Activated B cell treated with CpG ODN at 0.5 μM for 24 hours (primary cell): ENCODE results near the gene FOXP1. TPM values are rescaled to one million over a fixed set of nuclear protein-coding genes. Genes with fewer than 3 reads are reported as not detected.

Experiments used
- ATAC-seq: fragments of 200-7000 bp; cut with Tn5 transposase; one replicate; pipeline ENCODE4 v1.10.0; 2021; ENCODE audit warnings: low read depth, mild to moderate bottlenecking, moderate library complexity
- CTCF ChIA-PET: fragments of 350-600 bp; sonication (Branson Sonifier 250); formaldehyde crosslinking; loops from one replicate; lab custom pipeline; 2021; ENCODE audit warnings: antibody characterized with exemption; lab: Charles Lee
- POLR2A ChIA-PET: fragments of 350-600 bp; sonication (Branson Sonifier 250); formaldehyde crosslinking; loops from one replicate; lab custom pipeline; 2021; ENCODE audit warnings: antibody characterized with exemption; lab: Charles Lee
- DNase-seq: peaks from one replicate; pipeline ENCODE4 v3.0.0; 2022
- H3K27ac Mint-ChIP-seq: one replicate; pipeline ENCODE4 v1.8.0; 2020; ENCODE audit warnings: mixed read lengths
- H3K27me3 Mint-ChIP-seq: one replicate; pipeline ENCODE4 v1.8.0; 2021; ENCODE audit warnings: mixed read lengths
- H3K36me3 Mint-ChIP-seq: one replicate; pipeline ENCODE4 v1.8.0; 2021; ENCODE audit warnings: low read depth, mixed read lengths
- H3K4me1 Mint-ChIP-seq: one replicate; pipeline ENCODE4 v1.8.0; 2021; ENCODE audit warnings: mixed read lengths
- H3K4me3 Mint-ChIP-seq: one replicate; pipeline ENCODE4 v1.8.0; 2020; ENCODE audit warnings: mild to moderate bottlenecking, mixed read lengths
- H3K9me3 Mint-ChIP-seq: one replicate; pipeline ENCODE4 v1.8.0; 2020; ENCODE audit warnings: mixed read lengths
- CTCF ChIP-seq: fragments of 200-600 bp; IDR thresholded peaks from one replicate; pipeline ENCODE4 v1.8.0; 2022; ENCODE audit warnings: antibody characterized with exemption, mild to moderate bottlenecking
- intact Hi-C: fragments of 100-400 bp; cut with micrococcal nuclease; formaldehyde crosslinking; loops from one replicate; pipeline ENCODE4 v1.15.1; 2024
- total RNA-seq: library from RNA; stranded (reverse); gene quantifications from 2 replicates; pipeline ENCODE4 v1.2.3, GENCODE V29; 2022

Gene FOXP1
- total RNA-seq, 1 donor from 2014 or later: 563 TPM

DNA sequence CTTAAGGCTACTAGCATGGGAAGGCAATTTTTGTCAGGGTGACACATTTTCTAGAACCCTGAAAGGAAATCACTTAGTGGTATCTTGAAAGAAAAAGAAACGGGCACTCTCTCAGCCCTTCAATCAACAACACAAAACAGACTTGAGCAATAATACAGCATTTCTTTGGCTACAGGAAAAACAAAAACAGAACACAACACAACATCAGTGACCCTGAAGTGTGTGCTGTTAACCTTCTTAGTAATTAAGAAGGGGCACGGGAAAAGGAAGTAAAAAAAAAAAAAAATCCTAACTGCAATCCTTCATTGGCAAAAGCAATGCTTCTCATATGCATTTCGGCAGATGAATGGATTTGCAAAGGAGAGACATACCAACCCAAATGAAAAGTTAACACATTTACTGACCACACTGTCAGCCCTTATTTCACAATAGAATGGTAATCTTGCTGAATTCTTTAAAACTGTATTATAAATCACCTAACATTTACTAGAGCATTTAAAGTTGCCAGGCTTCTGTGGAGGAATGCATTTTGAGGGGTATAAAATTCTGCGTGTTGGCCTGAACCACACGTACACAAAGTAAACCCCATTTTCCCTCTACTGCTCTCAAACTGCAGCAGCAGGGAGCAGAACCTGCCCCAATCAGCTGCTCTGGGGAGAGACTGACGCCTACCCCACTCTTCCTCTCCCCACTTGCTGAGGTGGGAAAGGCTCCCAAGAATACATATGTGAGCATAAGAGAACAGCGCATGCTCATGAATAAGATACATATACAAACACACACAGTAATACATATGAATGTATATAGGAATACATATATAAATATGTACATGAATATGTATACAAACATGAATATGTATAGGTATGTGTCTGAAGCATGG is 198.5 kb downstream of the FOXP1 start:
- H3K4me1 Mint-ChIP-seq: peaks cover 77% of the 10 kb centered on the region

GRCh38 chr3:71384388-71384787 is 199.1 kb downstream of the FOXP1 start:
- peaks cover 78% of the 10 kb centered on the region for H3K4me1 Mint-ChIP-seq
- peak overlapping the region; percentile 3 for H3K4me3 Mint-ChIP-seq
- H3K9me3 Mint-ChIP-seq: peaks cover 3% of the 10 kb centered on the region
- DNase-seq (no peak), ATAC-seq (no peak)
- CTCF ChIA-PET: interaction anchor here (1.4 kb wide), 1 partner anchor 14 kb away, joined by 3 read pairs; no protein-coding TSS in a partner anchor
- no peak for TF ChIP-seq CTCF
- peak overlapping the region; percentile 95 for H3K27ac Mint-ChIP-seq
- no peaks in the 10 kb centered on the region for H3K27me3 Mint-ChIP-seq
- intact Hi-C loops: no loop called here
- POLR2A ChIA-PET: interaction anchor here (0.9 to 2.4 kb wide), 2 partner anchors 25 to 198 kb away, joined by 3 to 8 read pairs; no protein-coding TSS in a partner anchor
- H3K36me3 Mint-ChIP-seq: peaks cover 3% of the 10 kb centered on the region

More for the DNA sequence above, 198.5 kb downstream of the FOXP1 start:
- TF ChIP-seq CTCF: no peak
- H3K9me3 Mint-ChIP-seq: peaks cover 3% of the 10 kb centered on the region
- no peaks in the 10 kb centered on the region for H3K27me3 Mint-ChIP-seq
- H3K36me3 Mint-ChIP-seq: peaks cover 6% of the 10 kb centered on the region
- intact Hi-C loops: no loop called here
- ATAC-seq (no peak), DNase-seq (no peak)
- CTCF ChIA-PET: interaction anchor here (1.4 kb wide), 1 partner anchor 13 kb away, joined by 3 read pairs; no protein-coding TSS in a partner anchor
- H3K4me3 Mint-ChIP-seq: peak overlapping the region; percentile 3
- peak overlapping the region; percentile 95 for H3K27ac Mint-ChIP-seq
- POLR2A ChIA-PET: interaction anchor here (0.9 to 2.4 kb wide), 2 partner anchors 26 to 197 kb away, joined by 3 to 8 read pairs; no protein-coding TSS in a partner anchor

GRCh38 chr3:71380096-71380495 is 203.4 kb downstream of the FOXP1 start:
- Mint-ChIP-seq H3K27me3 (no peaks in the 10 kb centered on the region), H3K27ac (peak overlapping the region; percentile 24), H3K9me3 (no peaks in the 10 kb centered on the region), H3K4me1 (peaks cover 80% of the 10 kb centered on the region), H3K36me3 (no peaks in the 10 kb centered on the region), H3K4me3 (no peak overlapping the region)
- POLR2A ChIA-PET: no interaction called here
- CTCF ChIA-PET: no interaction called here
- no peak for DNase-seq
- intact Hi-C loops: loop anchor here (1.0 kb wide), 1 partner anchor 8 kb away; no protein-coding TSS in a partner anchor
- no peak for TF ChIP-seq CTCF
- ATAC-seq: no peak

DNA sequence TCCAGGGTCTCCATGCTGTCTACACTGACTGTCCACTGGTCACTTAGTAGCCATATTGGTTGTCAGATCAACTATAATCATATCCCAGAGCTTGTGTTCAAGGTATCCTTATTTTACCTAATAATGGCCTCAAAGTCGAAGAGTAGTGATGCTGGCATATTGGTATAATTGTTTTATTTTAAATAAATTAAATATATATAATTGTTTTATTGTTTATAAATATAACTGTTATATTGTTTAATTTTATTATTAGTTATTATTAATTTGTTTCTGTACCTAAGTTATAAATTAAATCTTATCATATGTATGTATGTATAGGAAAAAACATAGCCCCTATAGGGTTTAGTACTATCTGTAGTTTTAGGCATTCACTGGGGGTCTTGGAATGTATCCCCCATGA is 205.0 kb downstream of the FOXP1 start:
- ChIA-PET CTCF (no interaction called here), POLR2A (interaction anchor here (2.7 kb wide), 1 partner anchor 10 kb away, joined by 14 read pairs; no protein-coding TSS in a partner anchor)
- ATAC-seq (no peak), DNase-seq (no peak)
- TF ChIP-seq CTCF: no peak
- no peaks in the 10 kb centered on the region for H3K9me3 Mint-ChIP-seq
- intact Hi-C loops: loop anchor here (5.0 kb wide), 1 partner anchor 71 kb away; no protein-coding TSS in a partner anchor
- peak overlapping the region; percentile 76 for H3K27ac Mint-ChIP-seq
- no peaks in the 10 kb centered on the region for H3K36me3 Mint-ChIP-seq
- peaks cover 78% of the 10 kb centered on the region for H3K4me1 Mint-ChIP-seq
- H3K4me3 Mint-ChIP-seq: no peak overlapping the region
- H3K27me3 Mint-ChIP-seq: no peaks in the 10 kb centered on the region

DNA sequence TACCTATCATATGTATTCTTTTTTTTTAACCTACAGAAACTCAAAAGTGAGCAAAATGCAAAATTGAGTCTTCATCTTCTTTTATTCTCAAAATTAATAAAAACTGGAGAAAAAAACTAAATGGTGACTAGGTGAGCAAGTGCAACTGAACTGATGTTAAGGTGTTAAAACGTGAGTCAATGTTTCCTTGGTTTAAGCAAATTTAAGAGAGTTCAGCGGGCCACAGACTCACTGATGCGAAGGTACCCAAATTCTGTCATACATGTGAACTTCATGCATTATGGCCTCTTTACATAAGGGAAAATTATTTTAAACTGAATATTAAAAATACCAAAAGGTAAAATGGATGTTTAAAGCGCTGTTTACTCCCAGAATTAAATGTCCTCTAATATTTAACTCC is 206.6 kb downstream of the FOXP1 start:
- DNase-seq: no peak
- no peak for TF ChIP-seq CTCF
- no peaks in the 10 kb centered on the region for H3K36me3 Mint-ChIP-seq
- intact Hi-C loops: loop anchor here (1.0 to 5.0 kb wide), 4 partner anchors 14 to 70 kb away; no protein-coding TSS in a partner anchor
- H3K27me3 Mint-ChIP-seq: no peaks in the 10 kb centered on the region
- ATAC-seq: peak; percentile 87
- POLR2A ChIA-PET: interaction anchor here (0.5 to 2.7 kb wide), 5 partner anchors 11 to 206 kb away, joined by 3 to 14 read pairs (median 4); partner anchors contain the start of gene FOXP1
- CTCF ChIA-PET: interaction anchor here (1.0 to 1.2 kb wide), 2 partner anchors 13 to 67 kb away, joined by 3 to 5 read pairs; no protein-coding TSS in a partner anchor
- H3K27ac Mint-ChIP-seq: peak overlapping the region; percentile 88
- peaks cover 80% of the 10 kb centered on the region for H3K4me1 Mint-ChIP-seq
- no peaks in the 10 kb centered on the region for H3K9me3 Mint-ChIP-seq
- peak overlapping the region; percentile 15 for H3K4me3 Mint-ChIP-seq
